HEK293 (cell line): Measurements from ENCODE around the gene MYO7A.

Source experiments
- GLIS2 ChIP-seq: fragments of 450-650 bp; formaldehyde crosslinking; IDR thresholded peaks from 2 replicates; pipeline ENCODE4 v1.5.1; 2016; ENCODE audit warnings: missing biosample characterization, missing genetic modification characterization
- KLF9 ChIP-seq: fragments of 450-650 bp; formaldehyde crosslinking; IDR thresholded peaks from 2 replicates; pipeline ENCODE4 v1.5.1; 2016; ENCODE audit warnings: missing biosample characterization, missing genetic modification characterization, low read depth
- MYNN ChIP-seq: fragments of 450-650 bp; formaldehyde crosslinking; IDR thresholded peaks from 2 replicates; pipeline ENCODE4 v1.5.1; 2016; ENCODE audit warnings: missing biosample characterization, missing genetic modification characterization, borderline replicate concordance
- ZBTB7A ChIP-seq: fragments of 450-650 bp; formaldehyde crosslinking; IDR thresholded peaks from 2 replicates; pipeline ENCODE4 v1.5.1; 2016; ENCODE audit warnings: low read depth, missing biosample characterization, missing genetic modification characterization
- ZIC2 ChIP-seq: fragments of 450-650 bp; formaldehyde crosslinking; IDR thresholded peaks from 2 replicates; pipeline ENCODE4 v1.5.1; 2016; ENCODE audit warnings: missing biosample characterization, missing genetic modification characterization
- ZNF133 ChIP-seq: fragments of 450-650 bp; formaldehyde crosslinking; IDR thresholded peaks from 2 replicates; pipeline ENCODE4 v1.5.1; 2016; ENCODE audit warnings: missing biosample characterization, missing genetic modification characterization
- ZNF140 ChIP-seq: fragments of 450-650 bp; formaldehyde crosslinking; IDR thresholded peaks from 2 replicates; pipeline ENCODE4 v1.5.1; 2016; ENCODE audit warnings: missing biosample characterization, missing genetic modification characterization
- ZNF777 ChIP-seq: fragments of 450-650 bp; formaldehyde crosslinking; IDR thresholded peaks from 2 replicates; pipeline ENCODE4 v1.5.1; 2017; ENCODE audit warnings: missing biosample characterization, missing genetic modification characterization, borderline replicate concordance
- TF ChIP-seq, protein P1 (sequence below): fragments of 450-650 bp; formaldehyde crosslinking; IDR thresholded peaks from 2 replicates; pipeline ENCODE4 v1.5.1; 2016; ENCODE audit warnings: missing biosample characterization, missing genetic modification characterization
- TF ChIP-seq, protein P2 (sequence below): fragments of 450-650 bp; formaldehyde crosslinking; IDR thresholded peaks from 2 replicates; pipeline ENCODE4; 2016; ENCODE audit warnings: missing biosample characterization, missing genetic modification characterization
- TF ChIP-seq, protein P3 (sequence below): fragments of 450-650 bp; formaldehyde crosslinking; IDR thresholded peaks from 2 replicates; pipeline ENCODE4 v1.5.1; 2016; ENCODE audit warnings: missing biosample characterization, missing genetic modification characterization

DNA sequence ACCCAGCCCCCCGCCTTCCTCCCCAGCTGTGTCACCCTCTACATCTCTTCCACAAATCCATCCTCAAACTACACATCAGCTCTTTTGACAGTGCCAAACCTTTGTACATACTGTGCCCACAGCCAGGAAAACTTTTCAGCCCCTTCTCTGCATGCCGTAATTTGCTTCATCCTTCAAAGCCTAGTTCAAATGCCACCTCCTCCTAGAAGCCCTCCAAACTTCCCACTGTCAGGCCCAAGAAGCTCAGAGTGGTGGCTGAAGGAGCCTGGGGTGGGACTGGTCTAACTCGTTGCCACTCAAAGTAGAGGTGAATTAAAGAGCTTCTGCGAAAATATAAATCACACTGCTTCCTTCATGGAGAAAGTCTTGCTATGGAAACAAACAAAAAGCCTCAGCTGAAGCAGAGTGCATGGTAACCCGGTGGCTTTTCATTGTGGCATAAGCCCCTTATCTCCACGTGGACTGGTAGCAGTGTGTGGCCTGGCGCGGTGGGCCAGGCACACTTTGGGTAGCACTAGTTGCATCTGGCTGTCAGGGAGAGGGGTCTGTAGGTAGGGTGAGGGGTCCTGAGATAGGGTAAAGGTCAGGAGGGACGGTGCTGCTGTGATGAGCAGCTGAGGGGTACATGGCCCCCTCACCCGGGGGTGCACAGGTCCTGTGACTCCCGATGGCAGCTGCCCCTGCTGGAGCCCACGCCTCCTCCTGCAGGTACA is 76.9 kb downstream of the MYO7A start:
- TF ChIP-seq, protein P1, sequence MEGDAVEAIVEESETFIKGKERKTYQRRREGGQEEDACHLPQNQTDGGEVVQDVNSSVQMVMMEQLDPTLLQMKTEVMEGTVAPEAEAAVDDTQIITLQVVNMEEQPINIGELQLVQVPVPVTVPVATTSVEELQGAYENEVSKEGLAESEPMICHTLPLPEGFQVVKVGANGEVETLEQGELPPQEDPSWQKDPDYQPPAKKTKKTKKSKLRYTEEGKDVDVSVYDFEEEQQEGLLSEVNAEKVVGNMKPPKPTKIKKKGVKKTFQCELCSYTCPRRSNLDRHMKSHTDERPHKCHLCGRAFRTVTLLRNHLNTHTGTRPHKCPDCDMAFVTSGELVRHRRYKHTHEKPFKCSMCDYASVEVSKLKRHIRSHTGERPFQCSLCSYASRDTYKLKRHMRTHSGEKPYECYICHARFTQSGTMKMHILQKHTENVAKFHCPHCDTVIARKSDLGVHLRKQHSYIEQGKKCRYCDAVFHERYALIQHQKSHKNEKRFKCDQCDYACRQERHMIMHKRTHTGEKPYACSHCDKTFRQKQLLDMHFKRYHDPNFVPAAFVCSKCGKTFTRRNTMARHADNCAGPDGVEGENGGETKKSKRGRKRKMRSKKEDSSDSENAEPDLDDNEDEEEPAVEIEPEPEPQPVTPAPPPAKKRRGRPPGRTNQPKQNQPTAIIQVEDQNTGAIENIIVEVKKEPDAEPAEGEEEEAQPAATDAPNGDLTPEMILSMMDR (tag by site-specific recombination) = no peak
- TF ChIP-seq ZNF777 (tag by site-specific recombination) (no peak), ZIC2 (tag by site-specific recombination) (no peak), ZNF133 (tag by site-specific recombination) (no peak), ZBTB7A (no peak), MYNN (no peak), GLIS2 (tag by site-specific recombination) (no peak), ZNF140 (no peak), KLF9 (no peak)
- TF ChIP-seq, protein P2, sequence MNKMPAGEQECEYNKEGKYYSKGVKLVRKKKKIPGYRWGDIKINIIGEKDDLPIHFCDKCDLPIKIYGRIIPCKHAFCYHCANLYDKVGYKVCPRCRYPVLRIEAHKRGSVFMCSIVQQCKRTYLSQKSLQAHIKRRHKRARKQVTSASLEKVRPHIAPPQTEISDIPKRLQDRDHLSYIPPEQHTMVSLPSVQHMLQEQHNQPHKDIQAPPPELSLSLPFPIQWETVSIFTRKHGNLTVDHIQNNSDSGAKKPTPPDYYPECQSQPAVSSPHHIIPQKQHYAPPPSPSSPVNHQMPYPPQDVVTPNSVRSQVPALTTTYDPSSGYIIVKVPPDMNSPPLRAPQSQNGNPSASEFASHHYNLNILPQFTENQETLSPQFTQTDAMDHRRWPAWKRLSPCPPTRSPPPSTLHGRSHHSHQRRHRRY (tag by site-specific recombination) = no peak
- TF ChIP-seq, protein P3, sequence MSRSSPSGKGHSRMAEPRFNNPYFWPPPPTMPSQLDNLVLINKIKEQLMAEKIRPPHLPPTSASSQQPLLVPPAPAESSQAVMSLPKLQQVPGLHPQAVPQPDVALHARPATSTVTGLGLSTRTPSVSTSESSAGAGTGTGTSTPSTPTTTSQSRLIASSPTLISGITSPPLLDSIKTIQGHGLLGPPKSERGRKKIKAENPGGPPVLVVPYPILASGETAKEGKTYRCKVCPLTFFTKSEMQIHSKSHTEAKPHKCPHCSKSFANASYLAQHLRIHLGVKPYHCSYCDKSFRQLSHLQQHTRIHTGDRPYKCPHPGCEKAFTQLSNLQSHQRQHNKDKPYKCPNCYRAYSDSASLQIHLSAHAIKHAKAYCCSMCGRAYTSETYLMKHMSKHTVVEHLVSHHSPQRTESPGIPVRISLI (tag by site-specific recombination) = no peak
